Measurements from ENCODE around the gene PODXL2. TPM values are rescaled to one million over a fixed set of nuclear protein-coding genes. Genes with fewer than 3 reads are reported as not detected.
"Not testable (repeated sequence)": the region's sequence is repeated elsewhere in the genome, so short reads cannot be mapped to it uniquely, and the experiment has no call there.

Gene PODXL2
- total RNA-seq, 2 donors from 2014 or later, result 8.3 to 14.2 TPM

- WGBS, 2 donors, result 64 to 75% methylated on average over 1 to 4 of the region's 4 CpGs
- Histone ChIP-seq H3K36me3 (replicated peaks in 1 of 2; ENCODE audit: insufficient read depth in 1 of 2, low read depth in 2 of 2) (no peaks in the 10 kb centered on the region), H3K4me3 (no peak overlapping the region), H3K9me3 (no peaks in the 10 kb centered on the region), H3K27ac (no peak overlapping the region), H3K4me1 (peaks cover 26% of the 10 kb centered on the region), H3K27me3 (no peaks in the 10 kb centered on the region)
- TF ChIP-seq CTCF (IDR thresholded peaks at IDR 0.05), result no peak
- TF ChIP-seq POLR2A (IDR thresholded peaks at IDR 0.05), result no peak
- intact Hi-C loops (cut with DNase I), result no loop called here
- DNase-seq (peak in 1 of 4 donors; percentile 51), ATAC-seq (no peak)
Measured at GRCh38 chr3:127702151-127702578, 73.2 kb downstream of the PODXL2 start.

- H3K9me3 ChIP-seq; intact Hi-C loops (cut with DNase I); ATAC-seq; H3K27me3 ChIP-seq; H3K4me1 ChIP-seq; H3K27ac ChIP-seq; H3K4me3 ChIP-seq; H3K36me3 ChIP-seq (replicated peaks in 1 of 2; ENCODE audit: insufficient read depth in 1 of 2, low read depth in 2 of 2); DNase-seq: not testable (repeated sequence)
- WGBS, 2 donors, result 81 to 82% methylated on average over 4 of the region's 4 CpGs
Measured at GRCh38 chr3:127704840-127705239, 75.9 kb downstream of the PODXL2 start.

- DNase-seq (peak in 1 of 4 donors; percentile 7), ATAC-seq (no peak)
- Histone ChIP-seq H3K27ac (no peak overlapping the region), H3K4me1 (no peaks in the 10 kb centered on the region), H3K27me3 (no peaks in the 10 kb centered on the region), H3K4me3 (no peak overlapping the region), H3K9me3 (no peaks in the 10 kb centered on the region), H3K36me3 (replicated peaks in 1 of 2; ENCODE audit: insufficient read depth in 1 of 2, low read depth in 2 of 2) (no peaks in the 10 kb centered on the region)
- WGBS, 2 donors, result 74 to 76% methylated on average over 6 to 7 of the region's 7 CpGs
- intact Hi-C loops (cut with DNase I), result no loop called here
- TF ChIP-seq CTCF (IDR thresholded peaks at IDR 0.05) (no peak), POLR2A (IDR thresholded peaks at IDR 0.05) (no peak)
Measured at GRCh38 chr3:127706312-127706711, 77.3 kb downstream of the PODXL2 start.

- ATAC-seq, result no peak
- H3K27ac ChIP-seq, result no peak overlapping the region
Measured at GRCh38 chr3:127706785-127707351, 77.9 kb downstream of the PODXL2 start.

GRCh38 chr3:127707851-127708411, 78.9 kb downstream of the PODXL2 start:
- TF ChIP-seq CTCF (IDR thresholded peaks at IDR 0.05) (no peak), POLR2A (IDR thresholded peaks at IDR 0.05) (no peak)
- ATAC-seq, result no peak
- Histone ChIP-seq H3K27ac (no peak overlapping the region), H3K27me3 (no peaks in the 10 kb centered on the region), H3K4me3 (no peak overlapping the region), H3K4me1 (no peaks in the 10 kb centered on the region), H3K9me3 (no peaks in the 10 kb centered on the region), H3K36me3 (replicated peaks in 1 of 2; ENCODE audit: insufficient read depth in 1 of 2, low read depth in 2 of 2) (no peaks in the 10 kb centered on the region)
- intact Hi-C loops (cut with DNase I), result no loop called here
- WGBS, 2 donors, result 28 to 50% methylated on average over 13 of the region's 13 CpGs
- peak in 1 of 4 donors; percentile 3 for DNase-seq

More at GRCh38 chr3:127706785-127707351, 77.9 kb downstream of the PODXL2 start:
- intact Hi-C loops (cut with DNase I), result no loop called here
- peak in 1 of 4 donors; percentile 6 for DNase-seq
- Histone ChIP-seq H3K9me3 (no peaks in the 10 kb centered on the region), H3K36me3 (replicated peaks in 1 of 2; ENCODE audit: insufficient read depth in 1 of 2, low read depth in 2 of 2) (no peaks in the 10 kb centered on the region), H3K4me1 (no peaks in the 10 kb centered on the region), H3K27me3 (no peaks in the 10 kb centered on the region), H3K4me3 (no peak overlapping the region)
- 77 to 82% methylated on average over 12 to 16 of the region's 16 CpGs for WGBS, 2 donors
- TF ChIP-seq POLR2A (IDR thresholded peaks at IDR 0.05), result no peak
- TF ChIP-seq CTCF (IDR thresholded peaks at IDR 0.05), result no peak
